SW480 (cell line): ENCODE data around the gene KNCN.

Experiments
- DNase-seq: peaks from one replicate; pipeline ENCODE4 v3.0.0-alpha.2; 2016; ENCODE audit warnings: low spot score

KNCN gene

GRCh38 chr1:46543761-46544560 lies 7.5 kb downstream of the KNCN start:
- DNase-seq = no peak

- DNase-seq = no peak
Observed at GRCh38 chr1:46543382-46543760, 8.1 kb downstream of the KNCN start.

GRCh38 chr1:46539972-46540371 lies 11.5 kb downstream of the KNCN start:
- no peak for DNase-seq

GRCh38 chr1:46538147-46538546 lies 13.3 kb downstream of the KNCN start:
- no peak for DNase-seq

GRCh38 chr1:46537651-46538050 lies 13.8 kb downstream of the KNCN start:
- DNase-seq = no peak

GRCh38 chr1:46536527-46536926 lies 14.9 kb downstream of the KNCN start:
- no peak for DNase-seq

GRCh38 chr1:46535063-46535462 lies 16.4 kb downstream of the KNCN start:
- peak; percentile 52 for DNase-seq

- DNase-seq = peak; percentile 31
Observed at GRCh38 chr1:46533179-46533864, 18.1 kb downstream of the KNCN start.

GRCh38 chr1:46532498-46533178 lies 18.8 kb downstream of the KNCN start:
- peak; percentile 32 for DNase-seq

- DNase-seq = no peak
Observed at GRCh38 chr1:46532095-46532494, 19.4 kb downstream of the KNCN start.

GRCh38 chr1:46530791-46531409 lies 20.5 kb downstream of the KNCN start:
- DNase-seq = peak; percentile 52

GRCh38 chr1:46530311-46530710 lies 21.1 kb downstream of the KNCN start:
- DNase-seq = no peak

GRCh38 chr1:46529031-46529630 lies 22.3 kb downstream of the KNCN start:
- DNase-seq = no peak

- DNase-seq = no peak
Observed at GRCh38 chr1:46528297-46528955, 23.0 kb downstream of the KNCN start.

- peak; percentile 65 for DNase-seq
Observed at GRCh38 chr1:46527474-46528296, 23.8 kb downstream of the KNCN start.

GRCh38 chr1:46526691-46527291 lies 24.7 kb downstream of the KNCN start:
- no peak for DNase-seq

- DNase-seq = no peak
Observed at GRCh38 chr1:46526013-46526690, 25.3 kb downstream of the KNCN start.

- no peak for DNase-seq
Observed at GRCh38 chr1:46525253-46525983, 26.0 kb downstream of the KNCN start.

GRCh38 chr1:46524843-46525242 lies 26.6 kb downstream of the KNCN start:
- DNase-seq = no peak
